ENCODE measurements around the gene CIB4.

Gene CIB4

GRCh38 chr2:26650713-26651469 lies 9.7 kb upstream of the CIB4 start:
- Histone ChIP-seq H3K27ac (ENCODE audit: low read depth, low read length) (no peak overlapping the region), H3K4me1 (ENCODE audit: control insufficient read depth, low read depth, low read length) (peaks cover 2% of the 10 kb centered on the region), H3K36me3 (ENCODE audit: control insufficient read depth, insufficient read depth, low read length) (no peaks in the 10 kb centered on the region), H3K4me2 (ENCODE audit: low read length) (no peak overlapping the region), H3K27me3 (ENCODE audit: insufficient read depth, low read length, poor library complexity) (no peaks in the 10 kb centered on the region), H3K18ac (ENCODE audit: low read length) (no peak overlapping the region), H3K79me2 (ENCODE audit: control insufficient read depth, insufficient read depth, low read length) (no peaks in the 10 kb centered on the region), H2BK5ac (ENCODE audit: low read length) (no peak overlapping the region), H4K8ac (ENCODE audit: low read depth, low read length) (no peak overlapping the region), H2BK15ac (replicated peaks; ENCODE audit: low read depth) (no peak overlapping the region), H3K9ac (ENCODE audit: low read length) (no peak overlapping the region), H3K23ac (ENCODE audit: low read length) (no peak overlapping the region), H3K4me3 (ENCODE audit: low read length) (no peak overlapping the region), H2AK5ac (ENCODE audit: low read length) (no peak overlapping the region), H3K79me1 (ENCODE audit: low read length) (no peaks in the 10 kb centered on the region), H3K56ac (ENCODE audit: low read length) (no peak overlapping the region), H2BK120ac (ENCODE audit: low read depth, low read length) (no peak overlapping the region), H3K4ac (ENCODE audit: low read depth, low read length) (peak overlapping the region; percentile 22), H4K5ac (ENCODE audit: low read length) (no peak overlapping the region)
- WGBS (ENCODE audit: extremely low coverage, insufficient coverage, low lambda C conversion rate) = no CpG with 5 or more reads among the region's 12 CpGs
- no peak for DNase-seq

GRCh38 chr2:26649992-26650712 lies 9.0 kb upstream of the CIB4 start:
- Histone ChIP-seq H3K36me3 (ENCODE audit: control insufficient read depth, insufficient read depth, low read length) (no peaks in the 10 kb centered on the region), H3K79me1 (ENCODE audit: low read length) (no peaks in the 10 kb centered on the region), H3K56ac (ENCODE audit: low read length) (no peak overlapping the region), H3K23ac (ENCODE audit: low read length) (no peak overlapping the region), H3K27ac (ENCODE audit: low read depth, low read length) (no peak overlapping the region), H2AK5ac (ENCODE audit: low read length) (peak overlapping the region; percentile 49), H3K27me3 (ENCODE audit: insufficient read depth, low read length, poor library complexity) (no peaks in the 10 kb centered on the region), H2BK15ac (replicated peaks; ENCODE audit: low read depth) (no peak overlapping the region), H3K4me1 (ENCODE audit: control insufficient read depth, low read depth, low read length) (no peaks in the 10 kb centered on the region), H3K79me2 (ENCODE audit: control insufficient read depth, insufficient read depth, low read length) (no peaks in the 10 kb centered on the region), H3K9ac (ENCODE audit: low read length) (no peak overlapping the region), H2BK5ac (ENCODE audit: low read length) (no peak overlapping the region), H3K4me2 (ENCODE audit: low read length) (no peak overlapping the region), H2BK120ac (ENCODE audit: low read depth, low read length) (no peak overlapping the region), H4K5ac (ENCODE audit: low read length) (no peak overlapping the region), H3K4me3 (ENCODE audit: low read length) (no peak overlapping the region), H4K8ac (ENCODE audit: low read depth, low read length) (no peak overlapping the region), H3K4ac (ENCODE audit: low read depth, low read length) (no peak overlapping the region), H3K18ac (ENCODE audit: low read length) (no peak overlapping the region)
- WGBS (ENCODE audit: extremely low coverage, insufficient coverage, low lambda C conversion rate) = no CpG with 5 or more reads among the region's 12 CpGs
- no peak for DNase-seq

GRCh38 chr2:26649322-26649721 lies 8.2 kb upstream of the CIB4 start:
- Histone ChIP-seq H3K36me3 (ENCODE audit: control insufficient read depth, insufficient read depth, low read length) (no peaks in the 10 kb centered on the region), H3K56ac (ENCODE audit: low read length) (no peak overlapping the region), H3K4me3 (ENCODE audit: low read length) (no peak overlapping the region), H3K27ac (ENCODE audit: low read depth, low read length) (no peak overlapping the region), H3K9ac (ENCODE audit: low read length) (no peak overlapping the region), H3K18ac (ENCODE audit: low read length) (no peak overlapping the region), H2BK5ac (ENCODE audit: low read length) (no peak overlapping the region), H3K79me1 (ENCODE audit: low read length) (no peaks in the 10 kb centered on the region), H3K4me2 (ENCODE audit: low read length) (no peak overlapping the region), H4K5ac (ENCODE audit: low read length) (no peak overlapping the region), H3K4ac (ENCODE audit: low read depth, low read length) (no peak overlapping the region), H3K4me1 (ENCODE audit: control insufficient read depth, low read depth, low read length) (no peaks in the 10 kb centered on the region), H3K79me2 (ENCODE audit: control insufficient read depth, insufficient read depth, low read length) (no peaks in the 10 kb centered on the region), H2BK15ac (replicated peaks; ENCODE audit: low read depth) (no peak overlapping the region), H4K8ac (ENCODE audit: low read depth, low read length) (no peak overlapping the region), H3K23ac (ENCODE audit: low read length) (no peak overlapping the region), H3K27me3 (ENCODE audit: insufficient read depth, low read length, poor library complexity) (no peaks in the 10 kb centered on the region), H2BK120ac (ENCODE audit: low read depth, low read length) (no peak overlapping the region), H2AK5ac (ENCODE audit: low read length) (no peak overlapping the region)
- WGBS (ENCODE audit: extremely low coverage, insufficient coverage, low lambda C conversion rate) = no CpG with 5 or more reads among the region's 7 CpGs
- DNase-seq = no peak

- no peak overlapping the region for H3K4me3 ChIP-seq (ENCODE audit: low read length)
- H3K4ac ChIP-seq (ENCODE audit: low read depth, low read length) = no peak overlapping the region
- H3K56ac ChIP-seq (ENCODE audit: low read length) = no peak overlapping the region
- H3K79me1 ChIP-seq (ENCODE audit: low read length) = no peaks in the 10 kb centered on the region
- no peak for DNase-seq
- H2BK5ac ChIP-seq (ENCODE audit: low read length) = no peak overlapping the region
- H3K9ac ChIP-seq (ENCODE audit: low read length) = no peak overlapping the region
- H2BK15ac ChIP-seq (replicated peaks; ENCODE audit: low read depth) = no peak overlapping the region
- no peak overlapping the region for H4K8ac ChIP-seq (ENCODE audit: low read depth, low read length)
- H3K27ac ChIP-seq (ENCODE audit: low read depth, low read length) = no peak overlapping the region
- H3K36me3 ChIP-seq (ENCODE audit: control insufficient read depth, insufficient read depth, low read length) = no peaks in the 10 kb centered on the region
- H3K79me2 ChIP-seq (ENCODE audit: control insufficient read depth, insufficient read depth, low read length) = no peaks in the 10 kb centered on the region
- H3K18ac ChIP-seq (ENCODE audit: low read length) = no peak overlapping the region
- H3K4me1 ChIP-seq (ENCODE audit: control insufficient read depth, low read depth, low read length) = no peaks in the 10 kb centered on the region
- H3K23ac ChIP-seq (ENCODE audit: low read length) = no peak overlapping the region
- H4K5ac ChIP-seq (ENCODE audit: low read length) = no peak overlapping the region
- H2BK120ac ChIP-seq (ENCODE audit: low read depth, low read length) = no peak overlapping the region
- no CpG with 5 or more reads among the region's 6 CpGs for WGBS (ENCODE audit: extremely low coverage, insufficient coverage, low lambda C conversion rate)
- H3K27me3 ChIP-seq (ENCODE audit: insufficient read depth, low read length, poor library complexity) = no peaks in the 10 kb centered on the region
- H2AK5ac ChIP-seq (ENCODE audit: low read length) = no peak overlapping the region
- no peak overlapping the region for H3K4me2 ChIP-seq (ENCODE audit: low read length)
Measured at GRCh38 chr2:26648516-26648915, 7.3 kb upstream of the CIB4 start.

GRCh38 chr2:26647981-26648380 lies 6.8 kb upstream of the CIB4 start:
- Histone ChIP-seq H3K27me3 (ENCODE audit: insufficient read depth, low read length, poor library complexity) (no peaks in the 10 kb centered on the region), H3K4me2 (ENCODE audit: low read length) (no peak overlapping the region), H3K79me2 (ENCODE audit: control insufficient read depth, insufficient read depth, low read length) (no peaks in the 10 kb centered on the region), H2BK120ac (ENCODE audit: low read depth, low read length) (no peak overlapping the region), H3K4ac (ENCODE audit: low read depth, low read length) (no peak overlapping the region), H3K4me3 (ENCODE audit: low read length) (no peak overlapping the region), H2AK5ac (ENCODE audit: low read length) (no peak overlapping the region), H3K4me1 (ENCODE audit: control insufficient read depth, low read depth, low read length) (no peaks in the 10 kb centered on the region), H3K27ac (ENCODE audit: low read depth, low read length) (no peak overlapping the region), H3K36me3 (ENCODE audit: control insufficient read depth, insufficient read depth, low read length) (no peaks in the 10 kb centered on the region), H2BK5ac (ENCODE audit: low read length) (no peak overlapping the region), H4K5ac (ENCODE audit: low read length) (no peak overlapping the region), H3K9ac (ENCODE audit: low read length) (no peak overlapping the region), H2BK15ac (replicated peaks; ENCODE audit: low read depth) (no peak overlapping the region), H3K79me1 (ENCODE audit: low read length) (no peaks in the 10 kb centered on the region), H3K56ac (ENCODE audit: low read length) (no peak overlapping the region), H4K8ac (ENCODE audit: low read depth, low read length) (no peak overlapping the region), H3K23ac (ENCODE audit: low read length) (no peak overlapping the region), H3K18ac (ENCODE audit: low read length) (no peak overlapping the region)
- WGBS (ENCODE audit: extremely low coverage, insufficient coverage, low lambda C conversion rate) = no CpG with 5 or more reads among the region's 3 CpGs
- no peak for DNase-seq

Measured in mesendoderm (in vitro differentiated cells).